PC-3 (cell line): ENCODE measurements around the gene RHOBTB1.
"Not testable (repeated sequence)": the region's sequence is repeated elsewhere in the genome, so short reads cannot be mapped to it uniquely, and the experiment has no call there.

ENCODE experiments used
- CTCF ChIP-seq: fragments of 300-600 bp; sonication (generic); conservative IDR thresholded peaks from 2 replicates; pipeline ENCODE4 v1.5.1; 2017; ENCODE audit warnings: antibody characterized with exemption, low read depth, mild to moderate bottlenecking, low read length
- EZH2 ChIP-seq: fragments of 300-600 bp; sonication (generic); IDR thresholded peaks from one replicate; pipeline ENCODE4 v1.6.1; 2017; ENCODE audit warnings: antibody characterized with exemption, mild to moderate bottlenecking, low read length; ENCODE audit not compliant: unreplicated experiment

GRCh38 chr10:60832136-60832535 is 111.8 kb downstream of the RHOBTB1 start:
- not testable (repeated sequence) for TF ChIP-seq CTCF, EZH2
